ENCODE data around the gene AAMP. TPM values are rescaled to one million over a fixed set of nuclear protein-coding genes. Genes with fewer than 3 reads are reported as not detected.

Gene AAMP
- total RNA-seq: 100 to 1,000 TPM; 104 to 169 (median 144) TPM

GRCh38 chr2:218269900-218270720 is at the start of gene AAMP, which contains the start of gene PNKD:
Gene AAMP (minus strand): TSS chr2:218270137. CDS start chr2:218270086, 51 bp downstream.
Gene PNKD (plus strand): TSS chr2:218270519. CDS start chr2:218270536, 17 bp downstream.
- H3K4me3 ChIP-seq: peak within 1 kb of the TSS; percentile 86 to 94 (median 90)
- H3K9me3 ChIP-seq: no peaks in the 10 kb centered on the region
- H3K36me3 ChIP-seq: peaks cover 29 to 55% (median 47%) of the 10 kb centered on the region in 4 donors
- TF ChIP-seq CTCF (IDR thresholded peaks at IDR 0.05) (peak in 2 of 3 experiments; percentile 25 to 28), EP300 (IDR thresholded peaks at IDR 0.05) (no peak), POLR2A (IDR thresholded peaks at IDR 0.05; ENCODE audit: low read depth) (peak; percentile 49), POLR2AphosphoS5 (IDR thresholded peaks at IDR 0.05) (peak; percentile 87 to 92)
- H3K27ac ChIP-seq (replicated peaks in 1 of 4): peak within 1 kb of the TSS; percentile 79 to 87 (median 84)
- under 1% methylated on average over 45 of the region's 64 CpGs for WGBS
- peaks cover 47 to 72% (median 52%) of the 10 kb centered on the region in 4 donors for H3K4me1 ChIP-seq
- intact Hi-C loops (cut with DNase I): loop anchor here (5.0 kb wide), 1 partner anchor 127 kb away; the partner anchor contains the start of gene CTDSP1
- DNase-seq (ENCODE audit: extremely low spot score): peak; percentile 100
- no peaks in the 10 kb centered on the region for H3K27me3 ChIP-seq

- Histone ChIP-seq H3K9me3 (no peaks in the 10 kb centered on the region), H3K4me3 (no peak overlapping the region), H3K36me3 (no peaks in the 10 kb centered on the region), H3K27me3 (no peaks in the 10 kb centered on the region), H3K4me1 (peaks cover 7 to 12% (median 11%) of the 10 kb centered on the region in 4 donors), H3K27ac (replicated peaks in 1 of 4) (no peak overlapping the region)
- intact Hi-C loops (cut with DNase I): no loop called here
- no peak for DNase-seq (ENCODE audit: extremely low spot score)
- TF ChIP-seq POLR2AphosphoS5 (IDR thresholded peaks at IDR 0.05) (no peak), POLR2A (IDR thresholded peaks at IDR 0.05; ENCODE audit: low read depth) (no peak), EP300 (IDR thresholded peaks at IDR 0.05) (no peak), CTCF (IDR thresholded peaks at IDR 0.05) (no peak)
- WGBS: 100% methylated on average over 1 of the region's 7 CpGs
These were observed 48.3 kb upstream of the AAMP start for GRCh38 chr2:218318241-218318640.

GRCh38 chr2:218317835-218318234 is 47.9 kb upstream of the AAMP start:
- intact Hi-C loops (cut with DNase I): no loop called here
- no peaks in the 10 kb centered on the region for H3K27me3 ChIP-seq
- TF ChIP-seq EP300 (IDR thresholded peaks at IDR 0.05) (no peak), CTCF (IDR thresholded peaks at IDR 0.05) (no peak), POLR2AphosphoS5 (IDR thresholded peaks at IDR 0.05) (no peak), POLR2A (IDR thresholded peaks at IDR 0.05; ENCODE audit: low read depth) (no peak)
- H3K4me3 ChIP-seq: no peak overlapping the region
- no peaks in the 10 kb centered on the region for H3K9me3 ChIP-seq
- peaks cover 7 to 11% (median 8%) of the 10 kb centered on the region in 4 donors for H3K4me1 ChIP-seq
- 91% methylated on average over 4 of the region's 4 CpGs for WGBS
- no peaks in the 10 kb centered on the region for H3K36me3 ChIP-seq
- no peak overlapping the region for H3K27ac ChIP-seq (replicated peaks in 1 of 4)
- DNase-seq (ENCODE audit: extremely low spot score): no peak

- H3K4me3 ChIP-seq: no peak overlapping the region
- peaks cover 2 to 5% (median 3%) of the 10 kb centered on the region in 4 donors for H3K4me1 ChIP-seq
- 100% methylated on average over 1 of the region's 1 CpG for WGBS
- no peak for DNase-seq (ENCODE audit: extremely low spot score)
- H3K9me3 ChIP-seq: no peaks in the 10 kb centered on the region
- H3K36me3 ChIP-seq: no peaks in the 10 kb centered on the region
- intact Hi-C loops (cut with DNase I): no loop called here
- no peaks in the 10 kb centered on the region for H3K27me3 ChIP-seq
- no peak overlapping the region for H3K27ac ChIP-seq (replicated peaks in 1 of 4)
- TF ChIP-seq POLR2A (IDR thresholded peaks at IDR 0.05; ENCODE audit: low read depth): no peak
- TF ChIP-seq CTCF (IDR thresholded peaks at IDR 0.05): no peak
- no peak for TF ChIP-seq POLR2AphosphoS5 (IDR thresholded peaks at IDR 0.05)
- no peak for TF ChIP-seq EP300 (IDR thresholded peaks at IDR 0.05)
These were observed 47.3 kb upstream of the AAMP start for GRCh38 chr2:218317303-218317630.

Data from esophagus muscularis mucosa (tissue), 4 donors.